CD4-positive, CD25-positive, alpha-beta regulatory T cell (primary cell): Measurements from ENCODE around the gene KCTD8. TPM values are rescaled to one million over a fixed set of nuclear protein-coding genes. Genes with fewer than 3 reads are reported as not detected.

Experiments used
- ATAC-seq, 2 donors: fragments of 150-1000 bp; cut with Tn5 transposase; one replicate each; pipeline ENCODE4 v1.10.0; 2021; ENCODE audit warnings: low read depth in 2 of 2, moderate number of reproducible peaks in 2 of 2, moderate library complexity in 1 of 2
- DNase-seq, 3 donors: peaks; one replicate each; pipeline versions ENCODE4 v3.0.0 to v3.0.0-alpha.2; 2012 to 2022; ENCODE audit warnings: mixed read lengths in 1 of 3
- H3K27ac ChIP-seq: one replicate; pipeline ENCODE4 v1.7.0; 2013; ENCODE audit warnings: mild to moderate bottlenecking, low read length; ENCODE audit not compliant: insufficient read depth, poor library complexity, severe bottlenecking
- H3K27me3 ChIP-seq: one replicate; pipeline ENCODE4 v1.7.0; 2013; ENCODE audit warnings: low read length; ENCODE audit not compliant: control insufficient read depth, insufficient read depth
- H3K36me3 ChIP-seq: one replicate; pipeline ENCODE4 v1.7.0; 2013; ENCODE audit warnings: mild to moderate bottlenecking, low read length, moderate library complexity; ENCODE audit not compliant: control insufficient read depth, insufficient read depth
- H3K4me1 ChIP-seq: 2 replicates; pipeline ENCODE4 v1.7.0; 2013; ENCODE audit warnings: mild to moderate bottlenecking, low read length; ENCODE audit not compliant: insufficient read depth, control insufficient read depth, poor library complexity, severe bottlenecking
- H3K4me3 ChIP-seq: one replicate; pipeline ENCODE4 v1.7.0; 2013; ENCODE audit warnings: low read depth, mild to moderate bottlenecking, low read length, moderate library complexity
- H3K9me3 ChIP-seq, 2 experiments: 1 replicate in 1 of 2; 2 replicates in 1 of 2; pipeline ENCODE4 v1.7.0; 2013; ENCODE audit warnings: low read length in 2 of 2, mild to moderate bottlenecking in 1 of 2, moderate library complexity in 1 of 2; ENCODE audit not compliant: control insufficient read depth in 2 of 2
- H3K27ac Mint-ChIP-seq, 3 donors: one replicate each; pipeline ENCODE4 v1.8.0; 2020 to 2022; ENCODE audit warnings: mild to moderate bottlenecking in 3 of 3, mixed read lengths in 3 of 3, moderate library complexity in 2 of 3
- H3K27me3 Mint-ChIP-seq: one replicate; pipeline ENCODE4 v1.8.0; 2022; ENCODE audit warnings: mild to moderate bottlenecking, mixed read lengths
- H3K36me3 Mint-ChIP-seq: one replicate; pipeline ENCODE4 v1.8.0; 2020; ENCODE audit warnings: mixed read lengths
- H3K4me1 Mint-ChIP-seq, 4 donors: one replicate each; pipeline ENCODE4 v1.8.0; 2020 to 2022; ENCODE audit warnings: mixed read lengths in 4 of 4, mild to moderate bottlenecking in 1 of 4
- H3K4me3 Mint-ChIP-seq, 4 donors: one replicate each; pipeline ENCODE4 v1.8.0; 2020 to 2022; ENCODE audit warnings: mild to moderate bottlenecking in 4 of 4, mixed read lengths in 4 of 4, moderate library complexity in 3 of 4
- H3K9me3 Mint-ChIP-seq, 7 donors: one replicate each; pipeline ENCODE4 v1.8.0; 2020 to 2022; ENCODE audit warnings: mixed read lengths in 7 of 7, mild to moderate bottlenecking in 3 of 7, moderate library complexity in 2 of 7
- polyA plus RNA-seq, 4 donors: library from polyadenylated mRNA; unstranded; fragments of 300-500 nt; fragmentation: Illumina TruSeq; gene quantifications; one replicate each; pipeline ENCODE4 v1.2.3, GENCODE V29; 2021
- total RNA-seq: library from RNA; stranded (reverse); gene quantifications from one replicate; pipeline ENCODE4 v1.2.3, GENCODE V29; 2022

The KCTD8 gene
- total and polyA plus RNA-seq, 5 donors from 2014 or later = not detected

DNA sequence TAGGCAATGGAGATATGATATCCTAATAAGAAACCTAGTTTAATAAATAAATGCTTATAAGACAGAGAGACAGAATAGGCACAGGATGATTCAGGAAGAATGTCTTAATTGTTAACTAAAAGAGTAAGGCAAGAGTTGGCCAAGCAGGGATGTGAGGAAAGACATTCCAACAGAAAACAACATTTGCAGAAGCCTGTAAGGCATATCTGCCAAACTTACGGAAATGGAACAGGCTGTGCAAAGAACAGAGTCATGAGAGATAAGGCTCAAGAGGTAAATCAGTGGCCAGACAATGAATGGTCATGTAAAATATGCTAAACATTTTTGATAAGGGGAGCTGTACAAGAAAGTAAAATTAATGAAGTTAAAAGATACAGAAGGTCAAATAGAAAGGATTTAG lies 134.9 kb downstream of the KCTD8 start:
- no peak for ATAC-seq
- Mint-ChIP-seq H3K27ac (no peak overlapping the region), H3K36me3 (no peaks in the 10 kb centered on the region), H3K27me3 (no peaks in the 10 kb centered on the region), H3K4me3 (no peak overlapping the region), H3K4me1 (no peaks in the 10 kb centered on the region), H3K9me3 (peaks cover 2 to 9% (median 4%) of the 10 kb centered on the region in 7 donors)
- H3K4me1 ChIP-seq = no peaks in the 10 kb centered on the region
- DNase-seq = no peak
- no peaks in the 10 kb centered on the region for H3K36me3 ChIP-seq
- no peak overlapping the region for H3K4me3 ChIP-seq
- H3K27me3 ChIP-seq = no peaks in the 10 kb centered on the region
- H3K27ac ChIP-seq = no peak overlapping the region
- H3K9me3 ChIP-seq = no peaks in the 10 kb centered on the region

GRCh38 chr4:44287505-44287904 lies 161.1 kb downstream of the KCTD8 start:
- H3K4me3 Mint-ChIP-seq = no peak overlapping the region

GRCh38 chr4:44279469-44279868 lies 169.1 kb downstream of the KCTD8 start:
- H3K4me3 Mint-ChIP-seq = no peak overlapping the region
- no peaks in the 10 kb centered on the region for H3K4me1 ChIP-seq
- DNase-seq = no peak
- no peaks in the 10 kb centered on the region for H3K27me3 ChIP-seq
- H3K27ac ChIP-seq = no peak overlapping the region
- no peaks in the 10 kb centered on the region for H3K9me3 ChIP-seq
- H3K36me3 ChIP-seq = no peaks in the 10 kb centered on the region
- H3K27ac Mint-ChIP-seq = no peak overlapping the region
- H3K27me3 Mint-ChIP-seq = no peaks in the 10 kb centered on the region
- H3K4me1 Mint-ChIP-seq = no peaks in the 10 kb centered on the region
- no peak overlapping the region for H3K4me3 ChIP-seq
- no peak for ATAC-seq
- H3K36me3 Mint-ChIP-seq = no peaks in the 10 kb centered on the region
- H3K9me3 Mint-ChIP-seq = peaks cover 0 to 19% (median 7%) of the 10 kb centered on the region in 7 donors

More at GRCh38 chr4:44287505-44287904, 161.1 kb downstream of the KCTD8 start:
- Histone ChIP-seq H3K9me3 (peaks cover 0 to 4% of the 10 kb centered on the region in 2 experiments), H3K27ac (no peak overlapping the region), H3K36me3 (no peaks in the 10 kb centered on the region), H3K4me1 (no peaks in the 10 kb centered on the region), H3K27me3 (no peaks in the 10 kb centered on the region), H3K4me3 (no peak overlapping the region)
- DNase-seq (no peak), ATAC-seq (no peak)
- no peaks in the 10 kb centered on the region for H3K27me3 Mint-ChIP-seq
- H3K36me3 Mint-ChIP-seq = no peaks in the 10 kb centered on the region
- H3K27ac Mint-ChIP-seq = no peak overlapping the region
- no peaks in the 10 kb centered on the region for H3K4me1 Mint-ChIP-seq
- H3K9me3 Mint-ChIP-seq = peaks cover 6 to 27% (median 10%) of the 10 kb centered on the region in 7 donors

DNA sequence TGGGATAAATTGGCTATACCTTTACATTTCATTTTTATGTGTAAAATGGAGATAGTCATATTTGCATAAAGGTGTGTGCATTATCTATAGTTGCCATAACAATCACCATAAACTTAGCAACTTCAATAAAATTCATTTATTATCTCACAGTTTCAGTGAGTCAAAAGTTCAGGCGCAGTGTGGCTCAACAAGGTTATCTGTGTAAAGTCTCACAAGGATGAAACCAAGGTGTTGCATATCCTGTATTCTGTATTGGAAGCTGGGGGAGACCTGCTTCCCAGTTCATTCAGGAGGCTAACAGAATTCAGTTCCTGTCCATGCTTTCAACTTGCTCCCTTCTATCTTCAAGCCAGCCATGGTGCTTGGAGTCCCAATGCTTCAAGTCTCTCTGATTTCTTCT lies 169.5 kb downstream of the KCTD8 start:
- Histone ChIP-seq H3K27ac (no peak overlapping the region), H3K4me3 (no peak overlapping the region), H3K4me1 (no peaks in the 10 kb centered on the region), H3K36me3 (no peaks in the 10 kb centered on the region), H3K27me3 (no peaks in the 10 kb centered on the region), H3K9me3 (no peaks in the 10 kb centered on the region)
- H3K9me3 Mint-ChIP-seq = peaks cover 0 to 18% (median 7%) of the 10 kb centered on the region in 7 donors
- ATAC-seq (no peak), DNase-seq (no peak)
- no peak overlapping the region for H3K27ac Mint-ChIP-seq
- no peak overlapping the region for H3K4me3 Mint-ChIP-seq
- H3K4me1 Mint-ChIP-seq = no peaks in the 10 kb centered on the region
- H3K27me3 Mint-ChIP-seq = no peaks in the 10 kb centered on the region
- H3K36me3 Mint-ChIP-seq = no peaks in the 10 kb centered on the region

- Histone ChIP-seq H3K9me3 (no peaks in the 10 kb centered on the region), H3K27ac (no peak overlapping the region), H3K4me3 (no peak overlapping the region), H3K27me3 (no peaks in the 10 kb centered on the region), H3K4me1 (no peaks in the 10 kb centered on the region), H3K36me3 (no peaks in the 10 kb centered on the region)
- Mint-ChIP-seq H3K27ac (no peak overlapping the region), H3K4me3 (no peak overlapping the region), H3K36me3 (no peaks in the 10 kb centered on the region), H3K4me1 (no peaks in the 10 kb centered on the region), H3K9me3 (peaks cover 0 to 7% (median 0%) of the 10 kb centered on the region in 7 donors), H3K27me3 (peaks cover 5% of the 10 kb centered on the region)
- DNase-seq (no peak), ATAC-seq (no peak)
These were observed 191.1 kb downstream of the KCTD8 start for GRCh38 chr4:44257461-44257860.

DNA sequence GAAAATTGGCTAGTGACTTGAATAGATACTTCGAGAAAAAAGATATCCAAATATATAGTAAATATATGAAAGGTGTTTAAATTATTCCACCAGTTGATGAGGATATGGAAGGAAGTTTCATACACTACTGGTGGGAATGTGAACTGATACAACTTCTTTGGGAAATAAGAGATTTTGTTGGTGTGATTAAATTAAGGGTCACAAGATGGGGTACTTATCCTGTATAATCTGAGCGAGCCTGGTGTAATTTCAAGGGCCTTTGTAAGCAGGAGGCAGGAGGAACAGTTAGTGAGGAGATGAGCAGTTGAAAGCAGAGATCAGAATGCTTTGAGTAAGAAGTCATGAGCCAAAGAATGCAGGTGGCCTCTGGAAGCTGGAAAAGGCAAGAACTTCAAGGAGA lies 192.2 kb downstream of the KCTD8 start:
- ATAC-seq (no peak), DNase-seq (no peak)
- H3K4me3 ChIP-seq = no peak overlapping the region
- Mint-ChIP-seq H3K4me1 (no peaks in the 10 kb centered on the region), H3K36me3 (no peaks in the 10 kb centered on the region), H3K27ac (peak overlapping the region in 1 of 3 donors; percentile 20), H3K27me3 (peaks cover 5% of the 10 kb centered on the region), H3K9me3 (peaks cover 0 to 5% (median 2%) of the 10 kb centered on the region in 7 donors), H3K4me3 (no peak overlapping the region)
- no peaks in the 10 kb centered on the region for H3K27me3 ChIP-seq
- no peak overlapping the region for H3K27ac ChIP-seq
- H3K4me1 ChIP-seq = no peaks in the 10 kb centered on the region
- no peaks in the 10 kb centered on the region for H3K36me3 ChIP-seq
- no peaks in the 10 kb centered on the region for H3K9me3 ChIP-seq

DNA sequence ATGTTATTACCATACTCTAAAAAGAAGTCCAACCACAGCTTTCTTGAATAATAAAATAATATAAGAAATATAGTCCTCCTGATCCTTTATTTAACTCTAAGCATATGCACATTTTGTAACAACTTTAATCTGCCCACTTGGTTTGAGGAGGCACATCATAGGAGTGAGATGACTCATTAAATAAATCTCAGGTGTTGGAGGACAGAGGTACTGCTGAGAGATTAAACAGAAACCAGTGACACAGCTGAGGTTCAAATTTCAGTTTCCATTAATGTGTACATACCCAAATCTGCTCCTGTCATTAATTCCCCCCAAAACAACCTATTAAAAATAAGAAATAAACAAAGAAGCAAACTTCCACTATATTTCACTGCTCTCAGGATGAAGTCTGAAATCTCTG lies 211.0 kb downstream of the KCTD8 start:
- Mint-ChIP-seq H3K4me1 (no peaks in the 10 kb centered on the region), H3K4me3 (no peak overlapping the region), H3K27me3 (no peaks in the 10 kb centered on the region), H3K9me3 (peaks cover 2 to 19% (median 4%) of the 10 kb centered on the region in 7 donors), H3K27ac (no peak overlapping the region), H3K36me3 (no peaks in the 10 kb centered on the region)
- Histone ChIP-seq H3K4me1 (no peaks in the 10 kb centered on the region), H3K36me3 (no peaks in the 10 kb centered on the region), H3K27me3 (no peaks in the 10 kb centered on the region), H3K27ac (no peak overlapping the region), H3K9me3 (no peaks in the 10 kb centered on the region), H3K4me3 (no peak overlapping the region)
- no peak for DNase-seq
- ATAC-seq = no peak

DNA sequence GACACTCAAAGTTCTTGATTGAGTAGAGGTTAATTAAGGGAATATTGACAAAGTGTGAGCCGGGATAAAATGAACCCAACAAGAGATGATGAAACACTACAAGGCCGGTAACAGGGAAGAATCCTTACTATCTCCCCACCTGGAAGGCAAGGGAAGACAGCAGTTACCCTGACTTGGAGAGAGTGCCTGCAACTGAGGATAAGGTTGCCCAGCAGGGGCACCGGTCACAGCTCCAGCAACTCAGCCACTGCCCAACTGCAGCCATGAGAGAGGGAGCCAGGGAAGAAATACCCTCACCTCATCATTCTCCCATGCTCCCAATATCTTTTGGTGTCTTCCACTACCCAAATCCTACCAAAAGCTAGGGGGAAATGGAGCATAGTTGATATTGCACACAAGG lies 212.7 kb downstream of the KCTD8 start:
- no peak overlapping the region for H3K4me3 Mint-ChIP-seq
- H3K4me1 Mint-ChIP-seq = no peaks in the 10 kb centered on the region
- H3K9me3 Mint-ChIP-seq = peaks cover 2 to 19% (median 8%) of the 10 kb centered on the region in 7 donors
- ATAC-seq = no peak
- H3K9me3 ChIP-seq = no peaks in the 10 kb centered on the region
- H3K36me3 Mint-ChIP-seq = no peaks in the 10 kb centered on the region
- no peaks in the 10 kb centered on the region for H3K4me1 ChIP-seq
- H3K27me3 Mint-ChIP-seq = no peaks in the 10 kb centered on the region
- H3K27ac Mint-ChIP-seq = no peak overlapping the region
- DNase-seq = no peak
- no peak overlapping the region for H3K27ac ChIP-seq
- H3K36me3 ChIP-seq = no peaks in the 10 kb centered on the region
- H3K27me3 ChIP-seq = no peaks in the 10 kb centered on the region
- no peak overlapping the region for H3K4me3 ChIP-seq
